Naive thymus-derived CD8-positive, alpha-beta T cell (primary cell): ENCODE measurements around the gene GPHB5. TPM values are rescaled to one million over a fixed set of nuclear protein-coding genes. Genes with fewer than 3 reads are reported as not detected.

Experiments used
- ATAC-seq, 2 donors: fragments of 150-1000 bp; cut with Tn5 transposase in 1 of 2; sonication (Bioruptor Pico), chemical (Tn5 transposase) in 1 of 2; 1 replicate in 1 of 2; 2 replicates in 1 of 2; pipeline ENCODE4 v1.10.0; 2021; ENCODE audit warnings: mild to moderate bottlenecking in 2 of 2, moderate library complexity in 2 of 2
- POLR2A ChIA-PET: fragments of 350-600 bp; sonication (Branson Sonifier 250); formaldehyde crosslinking; loops from one replicate; lab custom pipeline; 2021; ENCODE audit warnings: antibody characterized with exemption; lab: Charles Lee
- DNase-seq, 10 donors: peaks; one replicate each; pipeline versions ENCODE4 v3.0.0 to v3.0.0-alpha.2; 2020 to 2022
- H3K27ac Mint-ChIP-seq, 10 donors: one replicate each; pipeline ENCODE4 v1.8.0; 2020 to 2022; ENCODE audit warnings: mild to moderate bottlenecking in 10 of 10, mixed read lengths in 10 of 10, moderate library complexity in 4 of 10, inconsistent platforms in 1 of 10
- H3K27me3 Mint-ChIP-seq, 5 donors: one replicate each; pipeline ENCODE4 v1.8.0; 2021 to 2022; ENCODE audit warnings: mixed read lengths in 5 of 5
- H3K36me3 Mint-ChIP-seq, 3 donors: one replicate each; pipeline ENCODE4 v1.8.0; 2020 to 2022; ENCODE audit warnings: mixed read lengths in 3 of 3, mild to moderate bottlenecking in 2 of 3, inconsistent platforms in 1 of 3
- H3K4me1 Mint-ChIP-seq, 4 donors: one replicate each; pipeline ENCODE4 v1.8.0; 2021 to 2022; ENCODE audit warnings: mixed read lengths in 4 of 4
- H3K4me3 Mint-ChIP-seq, 10 donors: one replicate each; pipeline ENCODE4 v1.8.0; 2020 to 2022; ENCODE audit warnings: mild to moderate bottlenecking in 10 of 10, mixed read lengths in 10 of 10, moderate library complexity in 6 of 10, inconsistent platforms in 1 of 10
- H3K9me3 Mint-ChIP-seq, 9 donors: one replicate each; pipeline ENCODE4 v1.8.0; 2020 to 2022; ENCODE audit warnings: mixed read lengths in 9 of 9, mild to moderate bottlenecking in 3 of 9, inconsistent platforms in 1 of 9, moderate library complexity in 1 of 9
- polyA plus RNA-seq, 3 donors: library from polyadenylated mRNA; unstranded; fragments of 300-500 nt; fragmentation: Illumina TruSeq; gene quantifications; one replicate each; pipeline ENCODE4 v1.2.3, GENCODE V29; 2021
- total RNA-seq, 8 experiments: library from RNA in 2 of 8; stranded (reverse) in 2 of 8; gene quantifications; one replicate each; pipeline ENCODE4 v1.2.3 and lab custom pipeline; 2021 to 2026

The GPHB5 gene
- total RNA-seq, result not detected
- polyA plus RNA-seq, result not detected
- total RNA-seq (lab: John Stamatoyannopoulos, UW), result 0 reads per million in 6 experiments

- Mint-ChIP-seq H3K9me3 (no peaks in the 10 kb centered on the region), H3K27me3 (peaks cover 16 to 38% (median 34%) of the 10 kb centered on the region in 5 donors), H3K4me1 (no peaks in the 10 kb centered on the region), H3K4me3 (no peak within 1 kb of the TSS), H3K27ac (no peak within 1 kb of the TSS), H3K36me3 (no peaks in the 10 kb centered on the region)
- DNase-seq (no peak), ATAC-seq (no peak)
- POLR2A ChIA-PET, result no interaction called here
Measured at GRCh38 chr14:63318835-63319234, at the start of gene GPHB5. GPHB5 (minus strand) TSS chr14:63318935; CDS start chr14:63317849, 1,086 bp downstream.

DNA sequence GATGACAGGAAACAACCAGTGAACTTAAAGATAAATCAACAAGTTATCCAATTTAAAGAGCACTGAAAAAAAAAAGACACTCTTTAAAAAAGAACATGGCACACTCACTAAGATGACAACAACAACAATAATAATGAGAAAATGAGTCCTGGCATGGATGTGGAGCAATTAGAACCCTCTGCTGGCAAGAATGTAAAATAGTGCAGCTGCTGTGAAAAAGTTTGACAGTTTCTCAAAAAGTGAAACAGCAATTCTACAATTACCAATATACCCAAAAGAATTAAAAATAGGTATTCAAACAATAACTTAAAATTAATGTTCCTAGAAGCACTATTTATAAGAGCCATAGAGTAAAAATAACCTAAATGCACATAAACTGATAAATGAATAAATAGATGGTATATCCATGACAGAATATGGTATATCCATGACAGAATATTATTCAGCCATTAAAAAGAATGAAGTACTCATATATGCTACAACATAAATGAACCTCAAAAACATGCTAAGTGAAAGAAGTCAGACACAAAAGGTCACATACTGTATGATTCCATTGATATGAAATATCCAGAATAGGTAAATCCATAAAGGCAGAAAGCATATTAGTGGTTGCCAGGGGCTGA, 49.1 kb upstream of the GPHB5 start:
- POLR2A ChIA-PET, result no interaction called here
- Mint-ChIP-seq H3K27ac (no peak overlapping the region), H3K9me3 (peaks cover 18 to 70% (median 28%) of the 10 kb centered on the region in 9 donors), H3K36me3 (peaks cover 23 to 43% (median 32%) of the 10 kb centered on the region in 3 donors), H3K4me1 (peaks cover 0 to 2% (median 0%) of the 10 kb centered on the region in 4 donors), H3K27me3 (peaks cover 0 to 2% (median 0%) of the 10 kb centered on the region in 5 donors), H3K4me3 (no peak overlapping the region)
- no peak for ATAC-seq
- DNase-seq, result no peak

DNA sequence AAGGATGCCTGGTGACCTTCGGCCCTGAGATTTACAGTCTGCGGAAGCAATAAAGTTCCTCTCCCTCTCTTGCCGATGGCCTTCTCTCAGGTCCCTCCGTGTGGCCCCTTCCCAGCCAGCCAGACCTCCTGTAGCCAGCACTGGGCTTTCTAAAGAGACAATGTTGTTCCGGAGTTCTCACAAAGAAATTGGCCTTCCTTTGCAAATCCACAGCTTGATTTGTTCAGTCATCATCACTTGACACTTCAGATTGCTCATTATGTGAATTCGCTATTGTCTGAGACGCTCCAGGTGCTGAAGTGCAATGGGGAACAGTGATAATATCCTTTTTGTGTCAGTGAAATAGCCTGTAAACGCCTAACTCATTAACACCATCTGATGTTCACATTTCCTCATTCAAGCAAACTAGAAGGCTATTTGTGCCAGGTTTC, 43.7 kb upstream of the GPHB5 start:
- Mint-ChIP-seq H3K36me3 (peaks cover 0 to 8% (median 6%) of the 10 kb centered on the region in 3 donors), H3K4me1 (no peaks in the 10 kb centered on the region), H3K27ac (no peak overlapping the region), H3K9me3 (peaks cover 10 to 36% (median 19%) of the 10 kb centered on the region in 9 donors), H3K4me3 (no peak overlapping the region), H3K27me3 (peaks cover 2 to 14% (median 11%) of the 10 kb centered on the region in 5 donors)
- POLR2A ChIA-PET, result no interaction called here
- DNase-seq, result no peak
- no peak for ATAC-seq

DNA sequence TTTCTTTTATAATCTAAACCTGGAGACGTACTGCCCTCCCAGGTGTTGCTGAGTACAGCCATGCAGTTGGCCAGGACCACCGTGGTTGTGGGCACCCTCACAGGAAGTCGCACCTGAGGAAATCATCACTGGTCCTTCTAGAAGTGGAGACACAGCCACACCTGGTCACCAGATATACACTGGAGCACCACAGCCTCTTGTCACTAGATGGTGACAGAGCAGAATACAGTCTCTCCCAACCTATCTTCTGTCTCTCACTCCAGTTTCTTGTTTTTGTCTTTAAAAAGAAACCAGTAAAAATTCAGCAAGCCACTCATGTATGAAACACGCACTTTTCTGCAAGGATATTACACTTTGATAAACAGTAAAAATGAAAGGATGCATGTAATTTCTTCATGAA, 43.1 kb upstream of the GPHB5 start:
- peaks cover 0 to 6% (median 4%) of the 10 kb centered on the region in 3 donors for H3K36me3 Mint-ChIP-seq
- H3K27ac Mint-ChIP-seq, result no peak overlapping the region
- ATAC-seq, result no peak
- H3K4me1 Mint-ChIP-seq, result no peaks in the 10 kb centered on the region
- no peak overlapping the region for H3K4me3 Mint-ChIP-seq
- peaks cover 2 to 14% (median 11%) of the 10 kb centered on the region in 5 donors for H3K27me3 Mint-ChIP-seq
- POLR2A ChIA-PET, result no interaction called here
- peaks cover 8 to 36% (median 17%) of the 10 kb centered on the region in 9 donors for H3K9me3 Mint-ChIP-seq
- no peak for DNase-seq

GRCh38 chr14:63357841-63358240, 39.1 kb upstream of the GPHB5 start:
- H3K4me3 Mint-ChIP-seq, result no peak overlapping the region
- H3K27ac Mint-ChIP-seq, result no peak overlapping the region
- no peaks in the 10 kb centered on the region for H3K4me1 Mint-ChIP-seq
- H3K36me3 Mint-ChIP-seq, result no peaks in the 10 kb centered on the region
- H3K9me3 Mint-ChIP-seq, result peaks cover 0 to 6% (median 1%) of the 10 kb centered on the region in 9 donors
- DNase-seq (no peak), ATAC-seq (no peak)
- POLR2A ChIA-PET, result no interaction called here
- peaks cover 3 to 24% (median 19%) of the 10 kb centered on the region in 5 donors for H3K27me3 Mint-ChIP-seq

GRCh38 chr14:63345826-63346225, 27.1 kb upstream of the GPHB5 start:
- ATAC-seq (no peak), DNase-seq (no peak)
- Mint-ChIP-seq H3K36me3 (no peaks in the 10 kb centered on the region), H3K4me3 (no peak overlapping the region), H3K27me3 (peaks cover 11 to 41% (median 31%) of the 10 kb centered on the region in 5 donors), H3K27ac (no peak overlapping the region), H3K4me1 (peaks cover 0 to 2% (median 0%) of the 10 kb centered on the region in 4 donors), H3K9me3 (peaks cover 0 to 10% (median 0%) of the 10 kb centered on the region in 9 donors)
- POLR2A ChIA-PET, result no interaction called here

DNA sequence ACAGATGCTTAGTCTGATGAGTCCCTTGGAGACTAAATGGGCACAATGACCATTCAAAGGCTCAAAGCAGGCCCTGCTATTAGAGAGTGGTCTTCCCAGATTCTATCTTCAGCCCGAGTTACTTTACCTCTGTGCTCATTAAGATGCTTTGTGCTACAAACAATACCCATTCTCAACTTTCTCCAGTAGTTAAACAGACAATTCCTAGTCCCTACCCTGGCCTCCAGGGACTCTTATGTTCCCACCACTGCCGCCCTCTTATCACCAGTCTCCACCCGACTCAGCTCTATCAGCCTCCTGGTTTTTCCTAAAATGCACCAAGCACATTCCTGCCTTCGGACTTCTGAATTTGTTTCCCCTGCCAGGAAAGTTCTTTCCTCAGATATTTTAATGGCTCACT, 25.6 kb upstream of the GPHB5 start:
- Mint-ChIP-seq H3K36me3 (peaks cover 0 to 6% (median 0%) of the 10 kb centered on the region in 3 donors), H3K27ac (no peak overlapping the region), H3K9me3 (peaks cover 0 to 10% (median 0%) of the 10 kb centered on the region in 9 donors), H3K27me3 (peaks cover 17 to 50% (median 36%) of the 10 kb centered on the region in 5 donors), H3K4me3 (no peak overlapping the region), H3K4me1 (peaks cover 0 to 2% (median 0%) of the 10 kb centered on the region in 4 donors)
- POLR2A ChIA-PET, result no interaction called here
- no peak for ATAC-seq
- no peak for DNase-seq

GRCh38 chr14:63343878-63344277, 25.1 kb upstream of the GPHB5 start:
- Mint-ChIP-seq H3K36me3 (peaks cover 0 to 7% (median 0%) of the 10 kb centered on the region in 3 donors), H3K9me3 (peaks cover 0 to 14% (median 0%) of the 10 kb centered on the region in 9 donors), H3K4me3 (no peak overlapping the region), H3K27me3 (peaks cover 17 to 54% (median 37%) of the 10 kb centered on the region in 5 donors), H3K4me1 (peaks cover 0 to 2% (median 0%) of the 10 kb centered on the region in 4 donors), H3K27ac (no peak overlapping the region)
- POLR2A ChIA-PET, result no interaction called here
- DNase-seq (no peak), ATAC-seq (no peak)

DNA sequence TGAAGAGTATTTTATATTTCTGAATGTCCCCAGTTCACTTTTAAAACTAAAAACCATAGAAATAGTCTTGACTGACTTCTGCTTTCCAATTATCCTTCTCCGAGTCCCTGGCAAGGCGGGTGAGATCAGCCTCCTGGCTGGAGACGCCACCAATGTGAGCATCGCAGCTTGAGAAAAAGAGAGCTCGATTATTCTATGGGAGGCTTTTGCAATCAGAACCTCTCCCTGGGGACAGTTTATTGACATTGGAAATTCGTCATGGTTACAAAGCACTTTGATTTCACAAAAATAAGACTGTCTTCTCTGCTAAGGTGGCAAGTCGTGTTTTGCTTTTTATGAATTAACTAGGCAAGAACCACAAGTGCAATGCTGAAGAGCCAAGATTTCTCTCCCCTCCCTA, 23.6 kb upstream of the GPHB5 start:
- Mint-ChIP-seq H3K9me3 (peaks cover 0 to 16% (median 3%) of the 10 kb centered on the region in 9 donors), H3K4me1 (peaks cover 0 to 2% (median 0%) of the 10 kb centered on the region in 4 donors), H3K36me3 (peaks cover 0 to 10% (median 0%) of the 10 kb centered on the region in 3 donors), H3K27me3 (peaks cover 17 to 49% (median 32%) of the 10 kb centered on the region in 5 donors), H3K27ac (no peak overlapping the region), H3K4me3 (no peak overlapping the region)
- POLR2A ChIA-PET, result no interaction called here
- ATAC-seq (no peak), DNase-seq (no peak)

DNA sequence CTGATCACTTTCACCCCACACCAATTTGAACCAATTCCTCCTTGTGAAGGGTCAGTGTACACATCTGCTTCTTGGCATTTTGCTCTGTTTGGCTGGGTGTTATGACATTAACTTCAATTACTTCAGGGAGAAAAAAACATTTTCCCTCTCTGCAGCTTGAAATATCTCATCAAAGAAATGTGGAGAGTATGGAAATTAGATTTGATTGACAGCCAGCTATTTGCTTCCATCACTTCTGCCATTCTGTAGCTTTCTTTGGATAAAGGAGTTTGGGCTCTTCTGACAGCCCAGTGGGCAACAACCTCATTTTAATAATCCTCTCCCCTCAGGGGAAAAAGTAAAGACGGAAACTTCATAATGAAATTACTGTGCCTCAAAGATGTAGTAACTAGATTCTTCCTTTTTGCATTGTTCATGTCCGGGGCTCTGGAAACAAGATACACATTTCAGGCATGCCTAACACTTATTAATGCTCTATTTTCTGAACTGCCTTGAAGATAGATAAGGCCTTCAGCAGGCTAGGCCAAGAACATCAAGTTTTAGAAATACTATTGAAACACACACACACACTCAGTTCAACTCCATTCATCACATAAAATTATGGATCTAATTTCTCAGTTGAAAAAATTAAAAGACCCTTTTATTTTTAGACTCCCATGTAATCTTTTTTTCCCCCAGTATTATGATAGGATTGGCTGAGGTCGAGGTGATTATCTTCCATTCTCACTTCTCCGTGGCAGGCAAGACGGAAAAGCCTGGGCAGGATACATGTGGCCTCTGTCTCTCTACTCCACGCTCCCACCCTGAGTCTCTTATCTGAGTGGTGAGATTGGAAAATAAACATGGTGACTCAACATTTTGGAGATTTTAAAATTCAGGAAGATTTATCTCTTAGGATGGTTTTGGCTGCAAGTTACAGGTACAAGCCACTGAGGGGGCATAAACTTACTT, 10.3 kb upstream of the GPHB5 start:
- no peak for DNase-seq
- Mint-ChIP-seq H3K4me1 (no peaks in the 10 kb centered on the region), H3K36me3 (peaks cover 0 to 6% (median under 1%) of the 10 kb centered on the region in 3 donors), H3K27ac (no peak overlapping the region), H3K9me3 (peaks cover 0 to 2% (median 0%) of the 10 kb centered on the region in 9 donors), H3K4me3 (no peak overlapping the region), H3K27me3 (peaks cover 7 to 33% (median 19%) of the 10 kb centered on the region in 5 donors)
- ATAC-seq, result no peak
- POLR2A ChIA-PET, result no interaction called here

- H3K9me3 Mint-ChIP-seq, result peaks cover 0 to 2% (median 0%) of the 10 kb centered on the region in 9 donors
Measured at GRCh38 chr14:63326840-63327239, 8.1 kb upstream of the GPHB5 start.

GRCh38 chr14:63322897-63323573, 4.3 kb upstream of the GPHB5 start:
- Mint-ChIP-seq H3K27ac (no peak overlapping the region), H3K4me1 (no peaks in the 10 kb centered on the region), H3K4me3 (no peak overlapping the region), H3K36me3 (peaks cover 0 to 2% (median 0%) of the 10 kb centered on the region in 3 donors), H3K27me3 (peaks cover 0 to 19% (median 9%) of the 10 kb centered on the region in 5 donors), H3K9me3 (no peaks in the 10 kb centered on the region)
- DNase-seq (no peak), ATAC-seq (no peak)
- POLR2A ChIA-PET, result no interaction called here

More at GRCh38 chr14:63326840-63327239, 8.1 kb upstream of the GPHB5 start:
- H3K27ac Mint-ChIP-seq, result no peak overlapping the region
- peaks cover 0 to 6% (median 2%) of the 10 kb centered on the region in 3 donors for H3K36me3 Mint-ChIP-seq
- no peaks in the 10 kb centered on the region for H3K4me1 Mint-ChIP-seq
- DNase-seq (no peak), ATAC-seq (no peak)
- POLR2A ChIA-PET, result no interaction called here
- H3K27me3 Mint-ChIP-seq, result peaks cover 9 to 14% (median 12%) of the 10 kb centered on the region in 5 donors
- no peak overlapping the region for H3K4me3 Mint-ChIP-seq
